GM19467 (cell line): ENCODE results near the gene DNAJC16.
"Not testable (repeated sequence)": the region's sequence is repeated elsewhere in the genome, so short reads cannot be mapped to it uniquely, and the experiment has no call there.

Experiments used
- ATAC-seq: cut with Tn5 transposase; IDR thresholded peaks from one replicate; pipeline ENCODE4 v1.9.1; 2021; ENCODE audit warnings: mild to moderate bottlenecking, moderate library complexity; ENCODE audit not compliant: unreplicated experiment

Gene DNAJC16

GRCh38 chr1:15578921-15579682 is 52.5 kb downstream of the DNAJC16 start:
- ATAC-seq, result no peak

- no peak for ATAC-seq
These were observed 53.0 kb downstream of the DNAJC16 start for GRCh38 chr1:15579683-15580047.

- ATAC-seq, result no peak
These were observed 56.5 kb downstream of the DNAJC16 start for GRCh38 chr1:15583016-15583706.

GRCh38 chr1:15584489-15585363 is 58.1 kb downstream of the DNAJC16 start, which contains the start of gene AGMAT:
Gene AGMAT, minus strand, starts transcription at chr1:15585051. Its CDS starts 84 bp downstream, at chr1:15584967.
- ATAC-seq, result no peak

GRCh38 chr1:15592285-15592684 is 65.6 kb downstream of the DNAJC16 start:
- no peak for ATAC-seq

GRCh38 chr1:15595809-15596617 is 69.4 kb downstream of the DNAJC16 start:
- ATAC-seq, result no peak

- ATAC-seq, result no peak
These were observed 71.8 kb downstream of the DNAJC16 start for GRCh38 chr1:15598436-15598835.

GRCh38 chr1:15603050-15603965 is 76.7 kb downstream of the DNAJC16 start:
- peak; percentile 88 for ATAC-seq

GRCh38 chr1:15603966-15604282 is 77.3 kb downstream of the DNAJC16 start:
- ATAC-seq, result not testable (repeated sequence)

- ATAC-seq, result not testable (repeated sequence)
These were observed 77.8 kb downstream of the DNAJC16 start for GRCh38 chr1:15604400-15604799.

GRCh38 chr1:15605398-15606383 is 79.0 kb downstream of the DNAJC16 start:
- no peak for ATAC-seq

- ATAC-seq, result no peak
These were observed 83.0 kb downstream of the DNAJC16 start for GRCh38 chr1:15609631-15610030.

GRCh38 chr1:15610167-15610566 is 83.5 kb downstream of the DNAJC16 start:
- ATAC-seq, result no peak

GRCh38 chr1:15616373-15617172 is 89.9 kb downstream of the DNAJC16 start:
- peak; percentile 9 for ATAC-seq

- peak; percentile 58 for ATAC-seq
These were observed 90.8 kb downstream of the DNAJC16 start, which contains the start of gene DDI2 for GRCh38 chr1:15617173-15618076. Gene DDI2, plus strand, starts transcription at chr1:15617458. Its CDS starts 213 bp downstream, at chr1:15617671.

GRCh38 chr1:15618077-15618654 is 91.5 kb downstream of the DNAJC16 start:
- peak; percentile 42 for ATAC-seq
